ENCODE measurements around the gene PYGL.

- TF ChIP-seq CTCF (conservative IDR thresholded peaks at IDR 0.05 in 1 of 2, IDR thresholded peaks at IDR 0.05 in 1 of 2; ENCODE audit: extremely low read depth in 1 of 2, insufficient read depth in 1 of 2, low read depth in 1 of 2, low read length in 2 of 2) (no peak), EZH2 (IDR thresholded peaks at IDR 0.05; ENCODE audit: borderline replicate concordance, low read length) (no peak)
These were observed 8.9 kb downstream of the PYGL start for GRCh38 chr14:50935126-50936015.

Measured in mammary epithelial cell (primary cell).